ENCODE data around the gene PLIN3.

- no peak for TF ChIP-seq CTCF (IDR thresholded peaks at IDR 0.05)
- no peak for TF ChIP-seq EZH2 (IDR thresholded peaks at IDR 0.05; ENCODE audit: borderline replicate concordance, insufficient read depth, low read depth, low read length, poor library complexity, severe bottlenecking)
Measured at GRCh38 chr19:4823577-4823976, 43.9 kb downstream of the PLIN3 start.
